Prostate gland (tissue), 2 donors: Measurements from ENCODE around the gene ZNF511.

Source experiments
- POLR2AphosphoS5 ChIP-seq: sonication (generic); formaldehyde crosslinking; IDR thresholded peaks from one replicate; pipeline ENCODE4 v1.6.1; 2017; ENCODE audit warnings: antibody characterized with exemption
- TF ChIP-seq, protein P1 (sequence below), 4 experiments: fragments of 200-600 bp in 2 of 4; fragments of 450-650 bp in 2 of 4; sonication (generic) in 2 of 4; IDR thresholded peaks; 1 replicate in 3 of 4; 2 replicates in 1 of 4; pipeline ENCODE4 v1.5.1; 2016 to 2019; ENCODE audit warnings: antibody characterized with exemption in 4 of 4, mild to moderate bottlenecking in 2 of 4, moderate library complexity in 2 of 4

DNA sequence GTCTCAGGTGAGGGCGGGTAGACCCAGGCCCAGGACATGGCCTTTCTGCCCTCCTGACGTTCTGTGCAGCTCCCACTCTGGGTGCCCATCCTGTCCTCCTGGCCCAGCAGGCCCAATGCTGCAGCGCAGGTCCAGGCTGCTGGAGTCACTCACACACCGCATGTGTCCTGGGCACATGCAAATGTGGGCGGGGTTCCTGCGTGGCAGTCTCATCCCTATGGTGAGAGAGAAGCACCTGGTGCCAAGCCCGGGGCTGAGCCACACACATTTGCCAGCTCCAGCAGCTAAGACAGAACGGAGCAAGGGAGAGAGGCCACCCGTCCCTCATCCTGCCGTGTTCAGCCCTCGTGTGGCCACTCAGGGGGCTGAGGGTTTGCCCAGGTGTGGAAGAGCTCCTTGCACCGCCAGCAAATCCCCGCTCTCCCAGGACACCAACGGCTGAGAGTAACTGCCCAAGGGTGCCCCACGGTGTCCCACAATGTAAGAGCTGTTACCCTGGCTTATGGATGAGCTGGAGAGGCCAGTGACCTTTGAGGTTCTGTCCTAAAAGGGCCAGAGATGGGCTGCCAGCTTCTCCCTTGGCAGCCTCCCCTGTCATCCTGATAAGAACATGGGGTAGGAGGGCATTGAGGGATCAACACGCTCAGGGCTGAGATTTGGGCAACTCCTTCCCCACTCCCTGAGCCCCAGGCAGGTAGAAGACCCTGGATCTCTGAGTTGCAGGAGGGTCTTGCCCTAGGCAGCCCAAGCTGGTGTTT lies 44.7 kb downstream of the ZNF511 start:
- TF ChIP-seq, protein P1, sequence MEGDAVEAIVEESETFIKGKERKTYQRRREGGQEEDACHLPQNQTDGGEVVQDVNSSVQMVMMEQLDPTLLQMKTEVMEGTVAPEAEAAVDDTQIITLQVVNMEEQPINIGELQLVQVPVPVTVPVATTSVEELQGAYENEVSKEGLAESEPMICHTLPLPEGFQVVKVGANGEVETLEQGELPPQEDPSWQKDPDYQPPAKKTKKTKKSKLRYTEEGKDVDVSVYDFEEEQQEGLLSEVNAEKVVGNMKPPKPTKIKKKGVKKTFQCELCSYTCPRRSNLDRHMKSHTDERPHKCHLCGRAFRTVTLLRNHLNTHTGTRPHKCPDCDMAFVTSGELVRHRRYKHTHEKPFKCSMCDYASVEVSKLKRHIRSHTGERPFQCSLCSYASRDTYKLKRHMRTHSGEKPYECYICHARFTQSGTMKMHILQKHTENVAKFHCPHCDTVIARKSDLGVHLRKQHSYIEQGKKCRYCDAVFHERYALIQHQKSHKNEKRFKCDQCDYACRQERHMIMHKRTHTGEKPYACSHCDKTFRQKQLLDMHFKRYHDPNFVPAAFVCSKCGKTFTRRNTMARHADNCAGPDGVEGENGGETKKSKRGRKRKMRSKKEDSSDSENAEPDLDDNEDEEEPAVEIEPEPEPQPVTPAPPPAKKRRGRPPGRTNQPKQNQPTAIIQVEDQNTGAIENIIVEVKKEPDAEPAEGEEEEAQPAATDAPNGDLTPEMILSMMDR (IDR thresholded peaks at IDR 0.05), result no peak
- no peak for TF ChIP-seq POLR2AphosphoS5
